HG02885 (cell line): ENCODE results near the gene TIMM21.

Experiments used
- ATAC-seq: cut with Tn5 transposase; IDR thresholded peaks from one replicate; pipeline ENCODE4 v1.9.1; 2021; ENCODE audit warnings: mild to moderate bottlenecking; ENCODE audit not compliant: unreplicated experiment, poor library complexity

Gene TIMM21

GRCh38 chr18:74185860-74186259, 37.5 kb downstream of the TIMM21 start:
- no peak for ATAC-seq

GRCh38 chr18:74186661-74187060, 38.3 kb downstream of the TIMM21 start:
- ATAC-seq = no peak

GRCh38 chr18:74190086-74190485, 41.8 kb downstream of the TIMM21 start:
- ATAC-seq = no peak

- no peak for ATAC-seq
These were observed 43.3 kb downstream of the TIMM21 start for GRCh38 chr18:74191577-74191976.

- ATAC-seq = no peak
These were observed 46.4 kb downstream of the TIMM21 start for GRCh38 chr18:74194691-74195090.

GRCh38 chr18:74196220-74197119, 48.1 kb downstream of the TIMM21 start:
- peak; percentile 90 for ATAC-seq

- no peak for ATAC-seq
These were observed 49.5 kb downstream of the TIMM21 start for GRCh38 chr18:74197705-74198341.

GRCh38 chr18:74198453-74198852, 50.1 kb downstream of the TIMM21 start:
- ATAC-seq = no peak

GRCh38 chr18:74200780-74201179, 52.5 kb downstream of the TIMM21 start:
- ATAC-seq = no peak

GRCh38 chr18:74203811-74204210, 55.5 kb downstream of the TIMM21 start:
- ATAC-seq = no peak

GRCh38 chr18:74204526-74205152, 56.3 kb downstream of the TIMM21 start:
- no peak for ATAC-seq
